GM12878 (cell line): Measurements from ENCODE around the gene RAP1A. TPM values are rescaled to one million over a fixed set of nuclear protein-coding genes. Genes with fewer than 3 reads are reported as not detected.

Experiments
- BMI1 ChIP-seq: fragments of 450-650 bp; IDR thresholded peaks from 2 replicates; pipeline ENCODE4 v1.6.1; 2016; ENCODE audit warnings: mild to moderate bottlenecking, moderate library complexity, borderline replicate concordance
- IKZF2 ChIP-seq, 2 experiments: fragments of 450-650 bp; IDR thresholded peaks; 2 replicates each; pipeline ENCODE4 v1.6.1; 2017; ENCODE audit warnings: mild to moderate bottlenecking in 2 of 2, moderate library complexity in 2 of 2
- IRF5 ChIP-seq: fragments of 450-650 bp; IDR thresholded peaks from 2 replicates; pipeline ENCODE4 v1.6.1; 2017; ENCODE audit warnings: borderline replicate concordance
- MLLT1 ChIP-seq: fragments of 450-650 bp; IDR thresholded peaks from 2 replicates; pipeline ENCODE4 v1.6.1; 2016; ENCODE audit warnings: mild to moderate bottlenecking
- MYC ChIP-seq: IDR thresholded peaks from 2 replicates; pipeline ENCODE4 v1.6.1; 2011; ENCODE audit warnings: mild to moderate bottlenecking, low read length, moderate library complexity, inconsistent platforms; ENCODE audit not compliant: insufficient read depth, insufficient replicate concordance, insufficient read length, severe bottlenecking
- SKIL ChIP-seq: fragments of 450-650 bp; IDR thresholded peaks from 2 replicates; pipeline ENCODE4 v1.6.1; 2017; ENCODE audit warnings: mild to moderate bottlenecking, low read depth, inconsistent platforms; ENCODE audit not compliant: poor library complexity, severe bottlenecking
- TCF7 ChIP-seq: IDR thresholded peaks from 2 replicates; pipeline ENCODE4 v1.6.1; 2014; ENCODE audit warnings: antibody characterized with exemption, borderline replicate concordance
- USF1 ChIP-seq: IDR thresholded peaks from 2 replicates; pipeline ENCODE4 v1.6.1; 2011; ENCODE audit warnings: borderline replicate concordance, low read depth, mild to moderate bottlenecking, moderate library complexity, mixed read lengths, low read length; ENCODE audit not compliant: insufficient read depth; ENCODE audit errors: extremely low read length
- YY1 ChIP-seq: IDR thresholded peaks from 2 replicates; pipeline ENCODE4 v1.6.1; 2011; ENCODE audit warnings: low read depth, mild to moderate bottlenecking, low read length
- ZZZ3 ChIP-seq: IDR thresholded peaks from 2 replicates; pipeline ENCODE4 v1.6.1; 2011; ENCODE audit warnings: low read depth; ENCODE audit not compliant: control insufficient read depth, insufficient read length
- polyA plus RNA-seq, 11 experiments: library from polyadenylated mRNA; depleted of rRNA in 4 of 11; unstranded in 6 of 11; stranded (reverse) in 5 of 11; fragments of >200 nt; fragmentation: Nextera tagmentation in 4 of 11; fragmentation: Illumina TruSeq in 1 of 11; extraction: Ambion mirVana in 4 of 11; extraction: Trizol in 1 of 11; gene quantifications; 1 replicate in 1 of 11; 2 replicates in 10 of 11; pipeline versions ENCODE4 v1.2.1 to v1.2.3, GENCODE V29; 2011 to 2016; ENCODE audit warnings: inconsistent platforms in 2 of 11, missing spikeins in 2 of 11, low read depth in 1 of 11
- total RNA-seq, 4 experiments: library from RNA; depleted of rRNA in 3 of 4; stranded (reverse); fragments of >200 nt in 3 of 4; fragmentation: Illumina TruSeq in 1 of 4; extraction: Trizol in 1 of 4; gene quantifications; 2 replicates each; pipeline versions ENCODE4 v1.2.1 to v1.2.3, GENCODE V29; 2013 to 2021
- TF ChIP-seq, protein P1 (sequence below): fragments of 450-650 bp; IDR thresholded peaks from 2 replicates; pipeline ENCODE4 v1.6.1; 2017; ENCODE audit warnings: antibody characterized with exemption, mild to moderate bottlenecking, moderate library complexity
- TF ChIP-seq, protein P2 (sequence below): IDR thresholded peaks from 2 replicates; pipeline ENCODE4 v1.6.1; 2012; ENCODE audit warnings: low read depth, low read length, improper control_type of control experiment
- TF ChIP-seq, protein P3 (sequence below): fragments of 450-650 bp; IDR thresholded peaks from 2 replicates; pipeline ENCODE4 v1.6.1; 2017; ENCODE audit warnings: low read depth, mild to moderate bottlenecking, moderate library complexity

The RAP1A gene
- total and polyA plus RNA-seq, 10 of the 15 experiments (the other 5 are each of a cell fraction or from before 2014, with no cell fraction given) = 38.4 to 213 (median 86.0) TPM

DNA sequence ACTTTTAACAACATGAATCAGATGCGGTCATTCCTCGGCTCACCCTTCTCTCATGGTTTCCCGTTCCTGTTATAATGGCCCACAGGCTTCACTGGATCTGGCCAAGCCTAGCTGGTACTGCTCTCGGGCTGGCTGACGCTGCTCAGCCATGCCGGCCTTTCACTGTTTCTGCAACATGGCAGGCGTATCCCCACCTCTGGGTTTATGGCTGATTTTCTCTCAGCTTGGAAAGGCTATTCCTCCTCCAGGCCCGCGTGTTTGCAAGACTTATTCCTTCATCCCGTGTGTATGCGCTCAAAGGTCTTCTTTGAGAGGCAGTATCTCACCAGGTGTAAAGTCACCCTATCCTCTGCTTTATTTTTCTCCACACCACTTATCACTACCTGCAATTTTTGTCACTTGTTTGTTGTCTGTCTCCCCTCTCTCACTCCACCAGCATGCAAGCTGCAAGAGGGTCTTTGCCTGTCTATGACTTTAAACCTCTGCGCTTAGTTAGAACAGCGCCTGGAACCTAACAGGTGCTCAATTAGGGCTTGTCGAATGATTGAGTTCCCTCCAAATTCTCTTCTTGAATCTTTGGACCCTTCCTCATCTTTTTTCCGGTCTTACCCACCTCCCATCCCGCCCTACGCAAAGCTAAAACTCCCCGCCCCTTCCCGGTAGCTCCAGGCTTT, 491 bp upstream of the RAP1A start (continued):
- peak; percentile 42 for TF ChIP-seq SKIL
- no peak for TF ChIP-seq ZZZ3
- TF ChIP-seq IRF5 = no peak
- peak; percentile 88 for TF ChIP-seq MLLT1
- no peak for TF ChIP-seq MYC
- TF ChIP-seq, protein P1, sequence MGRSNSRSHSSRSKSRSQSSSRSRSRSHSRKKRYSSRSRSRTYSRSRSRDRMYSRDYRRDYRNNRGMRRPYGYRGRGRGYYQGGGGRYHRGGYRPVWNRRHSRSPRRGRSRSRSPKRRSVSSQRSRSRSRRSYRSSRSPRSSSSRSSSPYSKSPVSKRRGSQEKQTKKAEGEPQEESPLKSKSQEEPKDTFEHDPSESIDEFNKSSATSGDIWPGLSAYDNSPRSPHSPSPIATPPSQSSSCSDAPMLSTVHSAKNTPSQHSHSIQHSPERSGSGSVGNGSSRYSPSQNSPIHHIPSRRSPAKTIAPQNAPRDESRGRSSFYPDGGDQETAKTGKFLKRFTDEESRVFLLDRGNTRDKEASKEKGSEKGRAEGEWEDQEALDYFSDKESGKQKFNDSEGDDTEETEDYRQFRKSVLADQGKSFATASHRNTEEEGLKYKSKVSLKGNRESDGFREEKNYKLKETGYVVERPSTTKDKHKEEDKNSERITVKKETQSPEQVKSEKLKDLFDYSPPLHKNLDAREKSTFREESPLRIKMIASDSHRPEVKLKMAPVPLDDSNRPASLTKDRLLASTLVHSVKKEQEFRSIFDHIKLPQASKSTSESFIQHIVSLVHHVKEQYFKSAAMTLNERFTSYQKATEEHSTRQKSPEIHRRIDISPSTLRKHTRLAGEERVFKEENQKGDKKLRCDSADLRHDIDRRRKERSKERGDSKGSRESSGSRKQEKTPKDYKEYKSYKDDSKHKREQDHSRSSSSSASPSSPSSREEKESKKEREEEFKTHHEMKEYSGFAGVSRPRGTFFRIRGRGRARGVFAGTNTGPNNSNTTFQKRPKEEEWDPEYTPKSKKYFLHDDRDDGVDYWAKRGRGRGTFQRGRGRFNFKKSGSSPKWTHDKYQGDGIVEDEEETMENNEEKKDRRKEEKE = no peak
- 0 out of 4 replicates have a peak, but pooled peaks of 1 of the 2 experiments have one; percentile 17 for TF ChIP-seq IKZF2 (IDR thresholded peaks at IDR 0.05)
- TF ChIP-seq TCF7 = no peak
- 0 out of 2 replicates have a peak, but pooled peaks have one; percentile 9 for TF ChIP-seq YY1
- no peak for TF ChIP-seq USF1
- no peak for TF ChIP-seq BMI1
- TF ChIP-seq, protein P2, sequence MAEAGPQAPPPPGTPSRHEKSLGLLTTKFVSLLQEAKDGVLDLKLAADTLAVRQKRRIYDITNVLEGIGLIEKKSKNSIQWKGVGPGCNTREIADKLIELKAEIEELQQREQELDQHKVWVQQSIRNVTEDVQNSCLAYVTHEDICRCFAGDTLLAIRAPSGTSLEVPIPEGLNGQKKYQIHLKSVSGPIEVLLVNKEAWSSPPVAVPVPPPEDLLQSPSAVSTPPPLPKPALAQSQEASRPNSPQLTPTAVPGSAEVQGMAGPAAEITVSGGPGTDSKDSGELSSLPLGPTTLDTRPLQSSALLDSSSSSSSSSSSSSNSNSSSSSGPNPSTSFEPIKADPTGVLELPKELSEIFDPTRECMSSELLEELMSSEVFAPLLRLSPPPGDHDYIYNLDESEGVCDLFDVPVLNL = no peak
- TF ChIP-seq, protein P3, sequence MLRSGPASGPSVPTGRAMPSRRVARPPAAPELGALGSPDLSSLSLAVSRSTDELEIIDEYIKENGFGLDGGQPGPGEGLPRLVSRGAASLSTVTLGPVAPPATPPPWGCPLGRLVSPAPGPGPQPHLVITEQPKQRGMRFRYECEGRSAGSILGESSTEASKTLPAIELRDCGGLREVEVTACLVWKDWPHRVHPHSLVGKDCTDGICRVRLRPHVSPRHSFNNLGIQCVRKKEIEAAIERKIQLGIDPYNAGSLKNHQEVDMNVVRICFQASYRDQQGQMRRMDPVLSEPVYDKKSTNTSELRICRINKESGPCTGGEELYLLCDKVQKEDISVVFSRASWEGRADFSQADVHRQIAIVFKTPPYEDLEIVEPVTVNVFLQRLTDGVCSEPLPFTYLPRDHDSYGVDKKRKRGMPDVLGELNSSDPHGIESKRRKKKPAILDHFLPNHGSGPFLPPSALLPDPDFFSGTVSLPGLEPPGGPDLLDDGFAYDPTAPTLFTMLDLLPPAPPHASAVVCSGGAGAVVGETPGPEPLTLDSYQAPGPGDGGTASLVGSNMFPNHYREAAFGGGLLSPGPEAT = peak; percentile 75
